Kidney (tissue), 14 donors: ENCODE data around the gene SPAAR. TPM values are rescaled to one million over a fixed set of nuclear protein-coding genes. Genes with fewer than 3 reads are reported as not detected.

Source experiments
- DNase-seq, 5 donors: peaks; one replicate each; pipeline ENCODE4 v3.0.0-alpha.2; 2013 to 2020
- FAIRE-seq: peaks from 2 replicates; lab custom pipeline; 2012; peaks lifted over from hg19 to GRCh38; lab: Jason Lieb, UNC
- H3K27ac ChIP-seq, 2 donors: one replicate each; pipeline ENCODE4 v1.7.0; 2013; ENCODE audit warnings: low read depth in 2 of 2, low read length in 2 of 2, inconsistent platforms in 1 of 2
- H3K27me3 ChIP-seq: one replicate; pipeline ENCODE4 v1.7.1; 2013; ENCODE audit warnings: low read length, inconsistent platforms; ENCODE audit not compliant: control insufficient read depth, insufficient read depth
- H3K36me3 ChIP-seq, 3 donors: one replicate each; pipeline versions ENCODE4 v1.7.0 to v1.7.1; 2013; ENCODE audit warnings: low read length in 3 of 3, control low read depth in 1 of 3, inconsistent platforms in 1 of 3; ENCODE audit not compliant: insufficient read depth in 3 of 3, control insufficient read depth in 2 of 3
- H3K4me1 ChIP-seq, 3 donors: one replicate each; pipeline versions ENCODE4 v1.7.0 to v1.7.1; 2013; ENCODE audit warnings: low read length in 3 of 3, inconsistent platforms in 1 of 3, low read depth in 1 of 3; ENCODE audit not compliant: control insufficient read depth in 2 of 3, insufficient read depth in 2 of 3
- H3K4me3 ChIP-seq, 3 donors: one replicate each; pipeline versions ENCODE4 v1.7.0 to v1.8.1; 2013; ENCODE audit warnings: low read length in 3 of 3, control low read depth in 1 of 3, inconsistent platforms in 1 of 3
- H3K9ac ChIP-seq, 3 donors: one replicate each; pipeline versions ENCODE4 v1.7.0 to v1.7.1; 2013; ENCODE audit warnings: low read length in 3 of 3, control low read depth in 1 of 3, inconsistent platforms in 1 of 3
- H3K9me3 ChIP-seq, 3 donors: one replicate each; pipeline versions ENCODE4 v1.7.0 to v1.7.1; 2013; ENCODE audit warnings: low read length in 3 of 3, control low read depth in 1 of 3, inconsistent platforms in 1 of 3; ENCODE audit not compliant: control insufficient read depth in 2 of 3, insufficient read depth in 1 of 3
- CTCF ChIP-seq: IDR thresholded peaks from 3 replicates; pipeline ENCODE4 v1.5.1; 2012; ENCODE audit warnings: mild to moderate bottlenecking, moderate library complexity, borderline replicate concordance; ENCODE audit not compliant: insufficient read depth; ENCODE audit errors: extremely low read depth
- intact Hi-C: fragments of 100-400 bp; cut with DNase I; formaldehyde crosslinking; loops from one replicate; pipeline ENCODE4 v1.11.1; 2022
- polyA plus RNA-seq: library from polyadenylated mRNA; stranded (reverse); fragments of 350-450 nt; fragmentation: Illumina TruSeq; extraction: RNeasy Lipid Tissue Mini Kit (QIAGEN cat#74804); gene quantifications from one replicate; pipeline ENCODE4 v1.2.3, GENCODE V29; 2014; ENCODE audit warnings: low read depth, low replicate concordance; ENCODE audit not compliant: insufficient read depth
- total RNA-seq: library from RNA; stranded (reverse); fragmentation: NEBNext Ultra II Directional; extraction: Animal tissue kit (Norgen Biotek cat#: 25700); gene quantifications from one replicate; pipeline ENCODE4 v1.2.1, GENCODE V29; 2021
- donor health status: control.
- donor health status: control.
- donor health status: control.
- donor health status: control.
- donor health status: control.
- donor health status: DM: yes; HTN: yes; CAD: no.
- donor health status: Normal renal cell carcinoma (clear cell type).

Gene SPAAR
- total and polyA plus RNA-seq, 2 donors from 2014 or later, result 3.2 to 5.3 TPM

DNA sequence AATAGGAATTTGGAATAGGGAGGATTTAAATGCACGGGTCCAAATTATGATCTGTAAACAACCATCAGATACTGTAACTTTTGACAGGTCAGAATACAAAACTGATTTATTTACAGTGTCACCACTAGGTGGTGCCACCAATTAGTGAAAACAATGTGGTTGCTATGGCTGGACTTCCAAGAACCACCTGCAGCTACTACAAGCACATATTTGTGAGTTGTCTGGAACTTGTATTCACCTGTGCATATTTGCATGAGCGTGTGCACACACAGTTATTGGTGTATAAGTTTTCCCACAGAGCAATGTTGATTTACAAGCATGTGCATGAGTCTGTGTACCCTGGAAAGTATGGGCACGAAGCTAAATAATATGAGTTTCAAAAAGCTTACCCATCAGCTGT is 6.2 kb upstream of the SPAAR start:
- no peaks in the 10 kb centered on the region for H3K36me3 ChIP-seq
- peak in 3 of 5 donors; percentile 50 to 88 (median 86) for DNase-seq
- intact Hi-C loops, result no loop called here
- H3K27me3 ChIP-seq, result no peaks in the 10 kb centered on the region
- peaks cover 8 to 38% (median 23%) of the 10 kb centered on the region in 3 donors for H3K4me1 ChIP-seq
- no peak overlapping the region for H3K4me3 ChIP-seq
- H3K27ac ChIP-seq, result no peak overlapping the region
- FAIRE-seq, result peak; percentile 93
- no peaks in the 10 kb centered on the region for H3K9me3 ChIP-seq
- H3K9ac ChIP-seq, result no peak overlapping the region
- TF ChIP-seq CTCF, result peak; percentile 77

GRCh38 chr9:35904338-35904737 is 5.0 kb upstream of the SPAAR start:
- intact Hi-C loops, result no loop called here
- H3K9ac ChIP-seq, result no peak overlapping the region
- H3K27ac ChIP-seq, result no peak overlapping the region
- no peak overlapping the region for H3K4me3 ChIP-seq
- no peak for TF ChIP-seq CTCF
- no peak for DNase-seq
- FAIRE-seq, result no peak
- peaks cover 8 to 50% (median 36%) of the 10 kb centered on the region in 3 donors for H3K4me1 ChIP-seq
- H3K36me3 ChIP-seq, result no peaks in the 10 kb centered on the region
- no peaks in the 10 kb centered on the region for H3K9me3 ChIP-seq
- no peaks in the 10 kb centered on the region for H3K27me3 ChIP-seq

DNA sequence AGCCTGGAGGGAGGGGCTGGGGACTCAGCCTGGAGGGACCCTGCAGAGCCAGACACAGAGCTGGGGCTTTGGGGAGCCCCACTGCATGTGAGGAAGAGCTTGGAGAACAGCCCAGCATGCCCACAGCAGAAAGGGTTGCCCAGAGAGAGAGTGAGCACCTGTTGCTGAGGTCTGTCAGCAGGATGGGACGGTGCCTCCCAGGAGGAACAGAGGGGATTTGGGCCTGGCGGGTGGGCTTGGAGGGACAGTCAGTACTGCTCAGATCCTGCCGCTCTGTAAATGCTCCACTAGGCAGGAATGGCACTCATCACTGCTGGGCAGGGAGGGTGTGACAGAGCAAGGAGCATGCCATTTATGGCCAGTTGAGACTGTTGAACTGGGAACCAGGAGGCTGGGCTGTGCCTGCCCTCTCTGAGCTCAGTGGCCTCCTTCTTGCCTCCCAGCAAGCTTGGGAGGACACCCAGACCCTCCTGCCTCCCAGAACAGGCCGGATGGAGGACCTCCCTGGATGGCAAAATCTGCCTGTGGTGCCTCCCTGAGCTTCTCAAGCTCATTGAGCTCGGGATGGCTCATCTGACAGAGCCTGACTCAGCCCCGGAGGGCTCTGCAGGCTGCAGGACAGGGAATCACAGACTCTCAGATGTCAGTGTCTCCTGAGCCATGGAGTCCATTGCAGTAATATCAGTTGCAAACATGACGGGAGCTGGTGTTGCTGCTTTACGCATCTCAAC is 4.1 kb upstream of the SPAAR start:
- Histone ChIP-seq H3K9me3 (no peaks in the 10 kb centered on the region), H3K9ac (peak overlapping the region in 1 of 3 donors; percentile 43), H3K36me3 (no peaks in the 10 kb centered on the region), H3K27me3 (no peaks in the 10 kb centered on the region), H3K27ac (peak overlapping the region; percentile 90 to 96), H3K4me3 (peak overlapping the region in 1 of 3 donors; percentile 22), H3K4me1 (peaks cover 8 to 55% (median 38%) of the 10 kb centered on the region in 3 donors)
- FAIRE-seq, result no peak
- DNase-seq, result peak in 2 of 5 donors; percentile 17 to 43
- TF ChIP-seq CTCF, result no peak
- intact Hi-C loops, result no loop called here
